Measurements from ENCODE around the gene SLC26A8. TPM values are rescaled to one million over a fixed set of nuclear protein-coding genes. Genes with fewer than 3 reads are reported as not detected.
A peak's percentile ranks its signal among the peaks of the same experiment; 100 is the strongest.

The SLC26A8 gene
- total and polyA plus RNA-seq, 8 donors = 0.30 to 1.5 (median 0.53) TPM; not detected in 1

GRCh38 chr6:35977308-35977707 lies 47.1 kb downstream of the SLC26A8 start:
- no peaks in the 10 kb centered on the region for H3K9me3 ChIP-seq
- H3K27me3 ChIP-seq = no peaks in the 10 kb centered on the region
- H3K4me3 ChIP-seq = no peak overlapping the region
- intact Hi-C loops (cut with DNase I) = no loop called here
- H3K36me3 ChIP-seq = no peaks in the 10 kb centered on the region
- no peak for TF ChIP-seq CTCF (IDR thresholded peaks at IDR 0.05)
- no peak for ATAC-seq
- no peak overlapping the region for H3K27ac ChIP-seq
- DNase-seq = no peak
- no peaks in the 10 kb centered on the region for H3K4me1 ChIP-seq

- H3K4me1 ChIP-seq = no peaks in the 10 kb centered on the region
- intact Hi-C loops (cut with DNase I) = no loop called here
- H3K27me3 ChIP-seq = no peaks in the 10 kb centered on the region
- DNase-seq (peak in 1 of 4 donors; percentile 32), ATAC-seq (no peak)
- H3K27ac ChIP-seq = no peak overlapping the region
- no peaks in the 10 kb centered on the region for H3K36me3 ChIP-seq
- no peak for TF ChIP-seq CTCF (IDR thresholded peaks at IDR 0.05)
- no peak overlapping the region for H3K4me3 ChIP-seq
- no peaks in the 10 kb centered on the region for H3K9me3 ChIP-seq
These were observed 50.7 kb downstream of the SLC26A8 start for GRCh38 chr6:35973670-35974222.

GRCh38 chr6:35972471-35973367 lies 51.7 kb downstream of the SLC26A8 start:
- no peaks in the 10 kb centered on the region for H3K4me1 ChIP-seq
- no peaks in the 10 kb centered on the region for H3K9me3 ChIP-seq
- intact Hi-C loops (cut with DNase I) = no loop called here
- H3K36me3 ChIP-seq = no peaks in the 10 kb centered on the region
- DNase-seq (peak in 1 of 4 donors; percentile 21), ATAC-seq (peak; percentile 20)
- H3K27me3 ChIP-seq = no peaks in the 10 kb centered on the region
- TF ChIP-seq CTCF (IDR thresholded peaks at IDR 0.05) = no peak
- no peak overlapping the region for H3K4me3 ChIP-seq
- H3K27ac ChIP-seq = no peak overlapping the region

GRCh38 chr6:35970181-35970580 lies 54.3 kb downstream of the SLC26A8 start:
- H3K27me3 ChIP-seq = no peaks in the 10 kb centered on the region
- no peak for DNase-seq
- no peaks in the 10 kb centered on the region for H3K36me3 ChIP-seq
- H3K27ac ChIP-seq = no peak overlapping the region
- peak; percentile 74 for ATAC-seq
- H3K4me3 ChIP-seq = no peak overlapping the region
- no peaks in the 10 kb centered on the region for H3K9me3 ChIP-seq
- no peak for TF ChIP-seq CTCF (IDR thresholded peaks at IDR 0.05)
- intact Hi-C loops (cut with DNase I) = no loop called here
- H3K4me1 ChIP-seq = no peaks in the 10 kb centered on the region

- intact Hi-C loops (cut with DNase I) = no loop called here
- DNase-seq (no peak), ATAC-seq (no peak)
- H3K4me3 ChIP-seq = no peak overlapping the region
- no peaks in the 10 kb centered on the region for H3K36me3 ChIP-seq
- no peaks in the 10 kb centered on the region for H3K9me3 ChIP-seq
- no peaks in the 10 kb centered on the region for H3K4me1 ChIP-seq
- H3K27ac ChIP-seq = no peak overlapping the region
- H3K27me3 ChIP-seq = no peaks in the 10 kb centered on the region
- no peak for TF ChIP-seq CTCF (IDR thresholded peaks at IDR 0.05)
These were observed 54.8 kb downstream of the SLC26A8 start for GRCh38 chr6:35969646-35970045.
